GM06990 (cell line): ENCODE measurements around the gene OTUD5.

Experiments used
- DNase-seq: peaks from one replicate; pipeline ENCODE4 v3.0.0-alpha.2; 2011; ENCODE audit not compliant: insufficient read length; ENCODE audit errors: extremely low read depth
- H3K27me3 ChIP-seq: replicated peaks from 2 replicates; pipeline ENCODE4 v1.6.0; 2011; ENCODE audit warnings: low read length; ENCODE audit not compliant: control insufficient read depth, insufficient read depth
- H3K36me3 ChIP-seq: 2 replicates; pipeline ENCODE4 v1.5.1; 2011; ENCODE audit warnings: low read length; ENCODE audit not compliant: control insufficient read depth, insufficient read depth
- H3K4me3 ChIP-seq: replicated peaks from 2 replicates; pipeline ENCODE4 v1.5.1; 2011; ENCODE audit warnings: low read depth, mild to moderate bottlenecking, control low read depth, low read length
- TF ChIP-seq, protein P1 (sequence below): IDR thresholded peaks from 2 replicates; pipeline ENCODE4 v1.5.1; 2011; ENCODE audit warnings: low read length, control low read depth, mild to moderate bottlenecking, inconsistent platforms; ENCODE audit not compliant: insufficient read depth, poor library complexity, severe bottlenecking

Gene OTUD5

DNA sequence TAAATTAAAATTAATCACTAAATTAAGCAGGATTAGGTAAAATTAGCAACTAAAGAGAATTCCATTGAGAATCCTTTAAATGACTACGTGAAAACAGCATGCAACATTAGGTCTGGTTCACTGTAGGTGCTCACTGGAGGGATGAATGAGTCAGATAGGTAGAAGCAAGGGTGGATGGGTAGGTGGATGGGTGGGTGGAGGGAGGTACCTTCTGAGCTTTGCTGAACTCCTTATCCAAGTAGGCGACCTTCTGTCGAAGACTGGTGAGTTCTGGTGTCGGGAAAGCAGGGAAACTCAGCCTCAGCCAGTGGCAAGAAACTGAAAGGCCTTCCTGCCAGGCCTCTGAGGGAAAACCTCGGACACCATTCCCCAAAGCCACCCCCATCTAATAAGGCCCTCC, 41.6 kb upstream of the OTUD5 start:
- no peaks in the 10 kb centered on the region for H3K27me3 ChIP-seq
- no peak for DNase-seq
- peaks cover 4% of the 10 kb centered on the region; the same call in 1 of the 2 replicates for H3K36me3 ChIP-seq
- TF ChIP-seq, protein P1, sequence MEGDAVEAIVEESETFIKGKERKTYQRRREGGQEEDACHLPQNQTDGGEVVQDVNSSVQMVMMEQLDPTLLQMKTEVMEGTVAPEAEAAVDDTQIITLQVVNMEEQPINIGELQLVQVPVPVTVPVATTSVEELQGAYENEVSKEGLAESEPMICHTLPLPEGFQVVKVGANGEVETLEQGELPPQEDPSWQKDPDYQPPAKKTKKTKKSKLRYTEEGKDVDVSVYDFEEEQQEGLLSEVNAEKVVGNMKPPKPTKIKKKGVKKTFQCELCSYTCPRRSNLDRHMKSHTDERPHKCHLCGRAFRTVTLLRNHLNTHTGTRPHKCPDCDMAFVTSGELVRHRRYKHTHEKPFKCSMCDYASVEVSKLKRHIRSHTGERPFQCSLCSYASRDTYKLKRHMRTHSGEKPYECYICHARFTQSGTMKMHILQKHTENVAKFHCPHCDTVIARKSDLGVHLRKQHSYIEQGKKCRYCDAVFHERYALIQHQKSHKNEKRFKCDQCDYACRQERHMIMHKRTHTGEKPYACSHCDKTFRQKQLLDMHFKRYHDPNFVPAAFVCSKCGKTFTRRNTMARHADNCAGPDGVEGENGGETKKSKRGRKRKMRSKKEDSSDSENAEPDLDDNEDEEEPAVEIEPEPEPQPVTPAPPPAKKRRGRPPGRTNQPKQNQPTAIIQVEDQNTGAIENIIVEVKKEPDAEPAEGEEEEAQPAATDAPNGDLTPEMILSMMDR: no peak
- no peak overlapping the region for H3K4me3 ChIP-seq

DNA sequence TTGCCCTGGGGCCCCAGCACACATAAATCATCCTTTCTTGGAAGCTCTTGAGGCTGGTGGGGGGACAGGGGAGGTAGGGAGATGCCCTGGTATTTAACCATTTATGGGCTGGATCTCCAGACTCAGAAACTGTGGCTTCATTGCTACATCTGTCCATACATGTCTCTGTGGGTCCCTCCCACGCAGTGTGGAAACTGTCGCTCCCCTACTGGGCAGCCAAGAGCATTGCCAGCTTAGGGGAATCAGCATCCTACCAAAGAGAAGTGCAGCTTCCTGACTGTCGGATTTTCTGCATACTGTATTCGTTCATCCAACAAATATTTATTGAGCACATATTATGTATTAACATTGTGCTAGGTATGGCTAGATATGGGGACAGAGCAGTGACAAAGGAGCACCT, 41.0 kb upstream of the OTUD5 start:
- Histone ChIP-seq H3K4me3 (no peak overlapping the region), H3K36me3 (peaks cover 4% of the 10 kb centered on the region; the same call in 1 of the 2 replicates), H3K27me3 (no peaks in the 10 kb centered on the region)
- DNase-seq: no peak
- TF ChIP-seq, protein P1: no peak

DNA sequence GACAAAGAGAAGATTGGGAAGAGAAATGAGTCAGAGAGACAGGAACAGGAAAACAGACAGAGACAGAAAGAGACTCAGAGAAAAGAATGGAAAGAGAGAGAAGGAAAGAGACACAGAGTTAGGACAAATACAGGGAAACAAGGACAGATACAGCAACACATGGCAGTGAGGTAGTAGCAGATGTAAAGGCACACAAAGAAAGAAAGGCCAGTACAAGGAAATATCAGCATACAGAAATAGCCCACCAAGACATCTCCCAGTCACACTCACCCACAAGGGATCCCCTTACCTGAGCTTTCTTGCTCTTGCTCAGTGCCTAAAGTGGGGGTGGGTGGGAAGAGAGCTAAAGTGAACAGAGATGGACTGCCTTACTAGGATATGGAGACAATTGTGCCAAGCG, 40.5 kb upstream of the OTUD5 start:
- Histone ChIP-seq H3K4me3 (no peak overlapping the region), H3K36me3 (peaks cover 7% of the 10 kb centered on the region; the same call in 1 of the 2 replicates), H3K27me3 (no peaks in the 10 kb centered on the region)
- TF ChIP-seq, protein P1: no peak
- no peak for DNase-seq

DNA sequence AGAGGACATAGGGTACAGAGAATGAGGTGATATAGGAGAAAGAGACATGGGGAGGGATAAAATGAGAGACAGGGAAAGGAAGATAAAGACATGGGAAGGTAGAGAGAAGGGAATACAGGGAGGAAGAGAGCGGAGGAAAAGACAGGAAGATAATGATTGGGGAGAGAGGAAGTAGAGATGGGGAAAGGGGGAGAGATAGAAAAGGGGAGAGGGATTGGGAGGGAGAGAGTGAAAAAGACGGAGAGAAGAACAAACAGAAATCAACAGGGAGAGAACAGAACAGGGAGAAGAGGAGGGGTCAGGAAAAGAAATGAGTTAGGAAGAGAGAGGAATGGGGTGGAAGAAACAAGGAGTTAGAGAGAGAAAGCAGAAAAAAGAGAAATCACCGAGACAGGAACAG, 40.0 kb upstream of the OTUD5 start:
- DNase-seq: no peak
- peaks cover 7% of the 10 kb centered on the region; the same call in 1 of the 2 replicates for H3K36me3 ChIP-seq
- no peak overlapping the region for H3K4me3 ChIP-seq
- no peaks in the 10 kb centered on the region for H3K27me3 ChIP-seq
- TF ChIP-seq, protein P1: no peak

DNA sequence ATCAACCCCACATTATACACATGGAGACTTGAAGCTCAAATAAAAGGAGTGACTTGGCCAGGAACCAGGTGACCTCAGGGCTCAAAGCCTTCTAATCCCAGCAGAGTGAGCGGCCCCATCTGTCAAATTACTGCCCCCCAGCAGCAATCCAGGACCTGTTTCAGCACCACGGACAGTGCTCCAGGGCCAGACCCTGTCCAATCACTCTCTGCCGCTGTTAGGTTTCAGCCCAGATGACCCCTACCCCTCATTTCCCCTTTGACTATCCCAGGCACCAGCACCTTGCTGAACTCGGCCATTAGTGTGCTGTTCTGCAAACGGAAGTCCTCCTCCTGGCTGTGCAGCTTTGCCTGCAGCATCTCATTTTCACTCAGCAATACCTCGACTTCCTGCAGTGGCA, 39.6 kb upstream of the OTUD5 start:
- TF ChIP-seq, protein P1: no peak
- Histone ChIP-seq H3K27me3 (no peaks in the 10 kb centered on the region), H3K4me3 (no peak overlapping the region), H3K36me3 (peaks cover 7% of the 10 kb centered on the region; the same call in 1 of the 2 replicates)
- DNase-seq: no peak

DNA sequence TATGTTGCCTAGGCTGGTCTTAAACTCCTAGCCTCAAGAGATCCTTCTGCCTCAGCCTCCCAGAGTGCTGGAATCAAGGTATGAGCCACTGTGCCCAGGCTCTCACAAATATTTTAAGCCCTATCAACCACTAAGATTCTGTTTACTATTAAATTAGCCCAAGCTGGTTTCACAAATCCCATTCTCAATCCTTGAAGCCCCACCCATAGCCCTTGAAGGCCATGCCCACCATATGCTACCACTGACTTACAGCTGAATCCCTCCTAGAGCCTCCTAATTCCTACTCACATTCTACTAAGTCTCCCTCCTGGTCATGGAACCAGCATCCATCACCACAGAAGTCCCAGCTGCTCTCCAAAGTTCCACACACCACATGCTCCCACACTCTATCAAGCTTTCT, 34.9 kb upstream of the OTUD5 start:
- TF ChIP-seq, protein P1: no peak
- no peak for DNase-seq
- Histone ChIP-seq H3K36me3 (peaks cover 14% of the 10 kb centered on the region), H3K4me3 (no peak overlapping the region), H3K27me3 (no peaks in the 10 kb centered on the region)
